HCT116 (cell line): ENCODE results near the gene NFE2.

Experiments used
- CTCF ChIP-seq, 3 experiments: fragments of 200-600 bp in 1 of 3; sonication (generic) in 1 of 3; IDR thresholded peaks in 2 of 3; conservative IDR thresholded peaks in 1 of 3; 2 replicates each; pipeline ENCODE4 v1.5.1; 2012 to 2017; ENCODE audit warnings: low read depth in 2 of 3, low read length in 2 of 3, antibody characterized with exemption in 1 of 3, borderline replicate concordance in 1 of 3, control low read depth in 1 of 3, mild to moderate bottlenecking in 1 of 3, mixed read lengths in 1 of 3, mixed run types in 1 of 3, moderate library complexity in 1 of 3; ENCODE audit not compliant: insufficient read depth in 1 of 3
- JUND ChIP-seq: IDR thresholded peaks from 2 replicates; pipeline ENCODE4 v1.6.1; 2012
- MAX ChIP-seq: IDR thresholded peaks from 2 replicates; pipeline ENCODE4 v1.6.1; 2012
- POLR2AphosphoS5 ChIP-seq: IDR thresholded peaks from 2 replicates; pipeline ENCODE4 v1.6.1; 2011; ENCODE audit warnings: mild to moderate bottlenecking, low read depth, low read length, moderate library complexity
- REST ChIP-seq: IDR thresholded peaks from 2 replicates; pipeline ENCODE4 v1.6.1; 2012; ENCODE audit warnings: low read depth
- SRF ChIP-seq: IDR thresholded peaks from 2 replicates; pipeline ENCODE4 v1.6.1; 2012; ENCODE audit warnings: low read depth

- TF ChIP-seq POLR2AphosphoS5 (no peak), SRF (no peak), CTCF (IDR thresholded peaks at IDR 0.05 in 2 of 3, conservative IDR thresholded peaks at IDR 0.05 in 1 of 3; ENCODE audit: borderline replicate concordance in 1 of 3, insufficient read depth in 1 of 3, low read depth in 2 of 3, low read length in 2 of 3) (no peak), MAX (no peak), REST (no peak), JUND (no peak)
Measured at GRCh38 chr12:54246011-54246641, 54.7 kb downstream of the NFE2 start.
